ENCODE results near the gene PSEN1.
"Not testable (repeated sequence)": the region's sequence is repeated elsewhere in the genome, so short reads cannot be mapped to it uniquely, and the experiment has no call there.

PSEN1 gene

DNA sequence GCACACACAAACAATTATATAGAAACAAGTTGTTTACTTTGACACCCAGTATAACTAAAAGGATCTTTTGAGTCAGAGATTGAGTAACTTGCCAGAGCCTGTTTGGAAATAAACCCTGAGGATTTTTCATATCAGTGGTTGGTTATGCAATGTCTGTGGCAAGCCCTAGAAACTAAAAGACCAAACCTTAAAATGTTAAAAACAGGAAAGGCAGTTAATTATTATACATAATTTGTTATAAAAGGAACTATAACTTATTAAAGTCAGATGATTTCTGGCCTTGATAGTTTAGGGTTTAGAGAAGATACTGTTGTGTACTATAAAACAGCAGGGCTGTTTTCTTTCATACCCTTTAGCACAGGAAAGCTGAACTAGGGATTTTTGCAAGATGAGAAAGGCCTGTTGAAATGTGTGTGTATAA is 44.1 kb downstream of the PSEN1 start:
- no peaks in the 10 kb centered on the region for H3K36me3 ChIP-seq (ENCODE audit: control insufficient read depth, insufficient read depth, low read length)
- H3K4me3 ChIP-seq (ENCODE audit: low read length) = no peak overlapping the region
- H3K27me3 ChIP-seq (ENCODE audit: control insufficient read depth, insufficient read depth, low read length) = no peaks in the 10 kb centered on the region
- no peak overlapping the region for H3K27ac ChIP-seq (ENCODE audit: low read length)
- DNase-seq (ENCODE audit: low read depth, low spot score) = no peak
- no peaks in the 10 kb centered on the region for H3K4me1 ChIP-seq (ENCODE audit: control insufficient read depth, insufficient read depth, low read length)
- H3K9me3 ChIP-seq (ENCODE audit: control insufficient read depth, insufficient read depth, low read length) = no peaks in the 10 kb centered on the region

DNA sequence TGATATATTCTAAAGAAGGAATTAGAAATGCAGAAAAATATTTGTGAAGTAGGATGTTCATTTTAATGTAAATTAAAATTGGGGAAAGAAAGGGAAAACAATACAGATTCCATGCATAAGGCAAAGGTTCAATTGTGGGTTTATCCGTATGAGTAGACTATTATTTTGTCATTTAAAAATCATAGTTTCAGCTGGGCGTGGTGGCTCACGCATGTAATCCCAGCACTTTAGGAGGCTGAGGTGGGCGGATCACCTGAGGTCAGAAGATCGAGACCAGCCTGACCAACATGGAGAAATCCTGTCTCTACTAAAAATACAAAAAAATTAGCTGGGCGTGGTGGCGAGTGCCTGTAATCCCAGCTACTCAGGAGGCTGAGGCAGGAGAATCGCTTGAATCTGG is 44.7 kb downstream of the PSEN1 start:
- not testable (repeated sequence) for H3K27ac ChIP-seq (ENCODE audit: low read length); H3K4me3 ChIP-seq (ENCODE audit: low read length); DNase-seq (ENCODE audit: low read depth, low spot score); H3K4me1 ChIP-seq (ENCODE audit: control insufficient read depth, insufficient read depth, low read length); H3K36me3 ChIP-seq (ENCODE audit: control insufficient read depth, insufficient read depth, low read length); H3K27me3 ChIP-seq (ENCODE audit: control insufficient read depth, insufficient read depth, low read length); H3K9me3 ChIP-seq (ENCODE audit: control insufficient read depth, insufficient read depth, low read length)
- no CpG with 5 or more reads among the region's 8 CpGs for WGBS (ENCODE audit: insufficient coverage, insufficient read length)

DNA sequence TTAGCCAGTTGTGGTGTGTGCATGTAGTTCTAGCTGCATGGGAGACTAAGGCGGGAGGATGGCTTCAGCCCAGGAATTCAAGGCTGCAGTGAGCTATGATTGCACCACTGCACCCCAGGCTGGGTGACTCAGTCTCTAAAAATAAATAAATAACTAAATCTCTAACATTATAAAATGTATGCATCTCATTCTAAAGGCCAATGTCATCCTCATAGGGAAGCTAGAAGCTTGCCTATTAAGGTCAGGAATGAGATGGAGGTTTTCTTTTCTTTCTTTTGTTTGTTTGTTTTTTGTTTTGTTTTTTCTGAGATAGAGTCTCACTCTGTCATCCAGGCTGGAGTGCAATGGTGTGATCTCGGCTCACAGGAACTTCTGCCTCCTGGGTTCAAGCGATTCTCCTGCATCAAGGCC is 52.2 kb downstream of the PSEN1 start:
- Histone ChIP-seq H3K4me1 (ENCODE audit: control insufficient read depth, insufficient read depth, low read length) (no peaks in the 10 kb centered on the region), H3K4me3 (ENCODE audit: low read length) (no peak overlapping the region), H3K27me3 (ENCODE audit: control insufficient read depth, insufficient read depth, low read length) (no peaks in the 10 kb centered on the region), H3K27ac (ENCODE audit: low read length) (no peak overlapping the region), H3K9me3 (ENCODE audit: control insufficient read depth, insufficient read depth, low read length) (no peaks in the 10 kb centered on the region), H3K36me3 (ENCODE audit: control insufficient read depth, insufficient read depth, low read length) (no peaks in the 10 kb centered on the region)
- DNase-seq (ENCODE audit: low read depth, low spot score) = no peak
- WGBS (ENCODE audit: insufficient coverage, insufficient read length) = no CpG with 5 or more reads among the region's 3 CpGs

DNA sequence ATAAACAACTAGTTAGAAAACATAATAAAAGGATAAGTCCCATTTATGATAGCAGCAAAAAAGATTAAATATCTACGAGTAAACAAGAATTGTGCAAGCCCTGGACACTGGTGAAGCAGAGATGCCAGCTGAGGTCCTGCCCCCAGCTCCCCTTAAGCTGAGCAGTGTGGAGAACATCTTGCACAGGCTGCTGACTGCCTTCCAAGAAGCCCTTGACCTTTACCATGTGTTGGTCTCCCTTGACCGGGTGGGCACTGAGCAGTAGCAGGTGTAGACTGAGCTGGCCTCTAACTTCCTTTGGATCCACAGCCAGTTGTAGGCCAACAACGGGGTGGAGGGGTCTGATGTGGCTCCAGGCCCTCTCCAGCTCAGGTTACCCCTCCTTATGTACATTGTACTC is 53.3 kb downstream of the PSEN1 start:
- DNase-seq (ENCODE audit: low read depth, low spot score) = no peak
- no peaks in the 10 kb centered on the region for H3K27me3 ChIP-seq (ENCODE audit: control insufficient read depth, insufficient read depth, low read length)
- no peaks in the 10 kb centered on the region; the same call in 1 of the 2 replicates for H3K36me3 ChIP-seq (ENCODE audit: control insufficient read depth, insufficient read depth, low read length)
- no peaks in the 10 kb centered on the region for H3K4me1 ChIP-seq (ENCODE audit: control insufficient read depth, insufficient read depth, low read length)
- no peaks in the 10 kb centered on the region for H3K9me3 ChIP-seq (ENCODE audit: control insufficient read depth, insufficient read depth, low read length)
- H3K4me3 ChIP-seq (ENCODE audit: low read length) = no peak overlapping the region
- H3K27ac ChIP-seq (ENCODE audit: low read length) = no peak overlapping the region
- no CpG with 5 or more reads among the region's 3 CpGs for WGBS (ENCODE audit: insufficient coverage, insufficient read length)

DNA sequence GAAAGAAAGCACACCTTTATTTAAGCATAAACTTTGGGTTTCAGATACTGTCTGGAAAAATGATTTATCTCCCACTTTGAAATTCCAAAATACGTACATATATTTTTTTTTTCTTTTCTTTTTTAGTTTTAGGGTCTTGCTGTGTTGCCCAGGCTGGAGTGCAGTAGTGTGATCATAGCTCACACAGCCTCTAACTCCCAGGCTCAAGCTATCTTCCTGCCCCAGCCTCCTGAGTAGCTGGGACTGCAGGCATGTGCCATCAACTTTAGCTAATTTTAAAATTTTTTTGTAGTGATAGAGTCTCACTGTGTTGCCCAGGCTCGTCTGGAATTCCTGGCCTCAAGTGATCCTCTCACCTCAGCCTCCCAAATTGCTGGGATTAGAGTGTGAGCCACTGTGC is 55.1 kb downstream of the PSEN1 start:
- H3K36me3 ChIP-seq (ENCODE audit: control insufficient read depth, insufficient read depth, low read length) = no peaks in the 10 kb centered on the region; the same call in 1 of the 2 replicates
- H3K9me3 ChIP-seq (ENCODE audit: control insufficient read depth, insufficient read depth, low read length) = no peaks in the 10 kb centered on the region
- DNase-seq (ENCODE audit: low read depth, low spot score) = no peak
- WGBS (ENCODE audit: insufficient coverage, insufficient read length) = no CpG with 5 or more reads among the region's 2 CpGs
- no peak overlapping the region for H3K27ac ChIP-seq (ENCODE audit: low read length)
- no peaks in the 10 kb centered on the region for H3K4me1 ChIP-seq (ENCODE audit: control insufficient read depth, insufficient read depth, low read length)
- H3K4me3 ChIP-seq (ENCODE audit: low read length) = no peak overlapping the region
- H3K27me3 ChIP-seq (ENCODE audit: control insufficient read depth, insufficient read depth, low read length) = no peaks in the 10 kb centered on the region

DNA sequence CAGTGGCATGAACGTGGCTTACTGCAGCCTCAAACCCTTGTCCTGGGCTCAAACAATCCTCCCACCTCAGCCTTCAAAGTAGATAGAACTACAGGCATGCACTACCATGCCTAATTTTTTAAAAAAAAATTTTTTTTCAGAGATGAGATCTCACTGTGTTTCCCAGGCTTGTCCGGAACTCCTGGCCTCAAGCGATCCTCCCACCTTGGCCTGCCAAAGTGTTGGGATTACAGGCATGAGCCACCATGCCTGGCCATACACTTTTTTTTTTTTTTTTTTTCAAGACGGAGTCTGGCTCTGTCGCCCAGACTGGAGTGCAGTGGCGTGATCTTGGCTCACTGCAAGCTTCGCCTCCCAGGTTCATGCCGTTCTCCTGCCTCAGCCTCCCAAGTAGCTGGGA is 58.0 kb downstream of the PSEN1 start:
- DNase-seq (ENCODE audit: low read depth, low spot score); H3K27me3 ChIP-seq (ENCODE audit: control insufficient read depth, insufficient read depth, low read length); H3K27ac ChIP-seq (ENCODE audit: low read length); H3K36me3 ChIP-seq (ENCODE audit: control insufficient read depth, insufficient read depth, low read length); H3K4me1 ChIP-seq (ENCODE audit: control insufficient read depth, insufficient read depth, low read length); H3K9me3 ChIP-seq (ENCODE audit: control insufficient read depth, insufficient read depth, low read length); H3K4me3 ChIP-seq (ENCODE audit: low read length): not testable (repeated sequence)
- WGBS (ENCODE audit: insufficient coverage, insufficient read length) = no CpG with 5 or more reads among the region's 8 CpGs

DNA sequence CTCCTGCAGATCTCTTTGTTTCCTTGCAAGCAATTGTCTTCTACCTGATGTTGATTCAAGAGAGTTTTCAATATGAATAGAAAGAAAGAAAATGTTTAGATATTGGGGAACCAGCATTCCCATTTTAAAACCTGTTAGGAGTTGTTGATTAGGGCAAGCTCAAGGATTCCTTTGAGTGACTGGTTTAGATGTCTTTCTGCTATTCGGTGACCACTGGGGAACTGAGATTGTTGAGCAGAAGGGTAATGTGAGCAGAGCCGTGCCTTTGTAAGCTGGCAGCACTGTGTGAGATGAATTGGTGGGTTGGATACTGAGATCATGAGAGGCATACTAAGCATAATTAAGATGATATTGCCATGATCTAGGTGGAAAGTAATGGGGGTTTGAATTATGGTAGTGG is 61.9 kb downstream of the PSEN1 start:
- Histone ChIP-seq H3K4me1 (ENCODE audit: control insufficient read depth, insufficient read depth, low read length) (peaks cover 5% of the 10 kb centered on the region), H3K9me3 (ENCODE audit: control insufficient read depth, insufficient read depth, low read length) (no peaks in the 10 kb centered on the region), H3K4me3 (ENCODE audit: low read length) (no peak overlapping the region), H3K36me3 (ENCODE audit: control insufficient read depth, insufficient read depth, low read length) (no peaks in the 10 kb centered on the region; the same call in 1 of the 2 replicates), H3K27ac (ENCODE audit: low read length) (no peak overlapping the region), H3K27me3 (ENCODE audit: control insufficient read depth, insufficient read depth, low read length) (no peaks in the 10 kb centered on the region)
- no peak for DNase-seq (ENCODE audit: low read depth, low spot score)
- no CpG with 5 or more reads among the region's 2 CpGs for WGBS (ENCODE audit: insufficient coverage, insufficient read length)

DNA sequence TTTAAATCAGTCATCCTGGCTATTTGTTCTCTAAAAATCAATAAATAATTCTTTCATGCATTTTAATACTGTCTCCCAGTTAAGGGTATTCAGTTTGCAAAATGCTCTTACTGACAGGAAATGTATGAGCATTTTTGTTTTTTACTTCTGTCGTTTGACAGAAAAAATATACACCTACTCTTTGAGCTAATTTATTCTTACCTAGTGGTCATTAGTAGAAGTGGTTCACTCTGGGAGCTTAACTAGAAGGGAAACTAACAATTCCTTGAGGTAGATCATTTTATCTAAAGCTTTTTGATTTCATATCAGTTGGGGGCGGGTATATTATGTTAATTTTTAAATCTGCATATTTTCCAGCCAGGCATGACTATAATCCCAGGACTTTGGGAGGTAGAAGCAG is 67.2 kb downstream of the PSEN1 start:
- H3K27ac ChIP-seq (ENCODE audit: low read length) = no peak overlapping the region
- H3K9me3 ChIP-seq (ENCODE audit: control insufficient read depth, insufficient read depth, low read length) = no peaks in the 10 kb centered on the region; the same call in 1 of the 2 replicates
- no peak for DNase-seq (ENCODE audit: low read depth, low spot score)
- H3K4me1 ChIP-seq (ENCODE audit: control insufficient read depth, insufficient read depth, low read length) = peaks cover 3% of the 10 kb centered on the region
- WGBS (ENCODE audit: insufficient coverage, insufficient read length) = no CpG with 5 or more reads among the region's 2 CpGs
- H3K4me3 ChIP-seq (ENCODE audit: low read length) = no peak overlapping the region
- H3K36me3 ChIP-seq (ENCODE audit: control insufficient read depth, insufficient read depth, low read length) = peaks cover 7% of the 10 kb centered on the region; the same call in 1 of the 2 replicates
- no peaks in the 10 kb centered on the region for H3K27me3 ChIP-seq (ENCODE audit: control insufficient read depth, insufficient read depth, low read length)

DNA sequence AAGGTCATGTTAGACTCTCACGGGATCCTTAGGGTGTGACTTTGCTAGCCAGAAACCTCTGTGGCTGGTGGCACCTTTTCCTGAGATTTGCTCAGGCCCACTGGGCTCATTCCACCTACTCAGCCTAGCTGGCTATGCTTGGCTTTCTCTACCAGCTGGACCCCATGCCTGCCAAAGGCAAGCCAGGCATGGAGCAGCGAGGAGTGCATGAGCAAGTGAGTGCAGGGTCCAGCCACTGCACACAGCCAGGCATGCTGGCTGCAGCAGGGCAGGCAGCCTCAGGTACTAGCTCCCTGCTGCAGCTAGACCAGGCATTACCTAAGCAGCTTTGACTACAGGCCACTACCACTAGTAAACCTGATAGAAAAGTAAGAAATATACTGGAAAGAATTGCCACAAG is 71.3 kb downstream of the PSEN1 start:
- no peaks in the 10 kb centered on the region for H3K27me3 ChIP-seq (ENCODE audit: control insufficient read depth, insufficient read depth, low read length)
- H3K27ac ChIP-seq (ENCODE audit: low read length) = no peak overlapping the region
- no peaks in the 10 kb centered on the region; the same call in 1 of the 2 replicates for H3K9me3 ChIP-seq (ENCODE audit: control insufficient read depth, insufficient read depth, low read length)
- no CpG with 5 or more reads among the region's 2 CpGs for WGBS (ENCODE audit: insufficient coverage, insufficient read length)
- no peak for DNase-seq (ENCODE audit: low read depth, low spot score)
- H3K36me3 ChIP-seq (ENCODE audit: control insufficient read depth, insufficient read depth, low read length) = peaks cover 11% of the 10 kb centered on the region
- no peaks in the 10 kb centered on the region for H3K4me1 ChIP-seq (ENCODE audit: control insufficient read depth, insufficient read depth, low read length)
- no peak overlapping the region for H3K4me3 ChIP-seq (ENCODE audit: low read length)

DNA sequence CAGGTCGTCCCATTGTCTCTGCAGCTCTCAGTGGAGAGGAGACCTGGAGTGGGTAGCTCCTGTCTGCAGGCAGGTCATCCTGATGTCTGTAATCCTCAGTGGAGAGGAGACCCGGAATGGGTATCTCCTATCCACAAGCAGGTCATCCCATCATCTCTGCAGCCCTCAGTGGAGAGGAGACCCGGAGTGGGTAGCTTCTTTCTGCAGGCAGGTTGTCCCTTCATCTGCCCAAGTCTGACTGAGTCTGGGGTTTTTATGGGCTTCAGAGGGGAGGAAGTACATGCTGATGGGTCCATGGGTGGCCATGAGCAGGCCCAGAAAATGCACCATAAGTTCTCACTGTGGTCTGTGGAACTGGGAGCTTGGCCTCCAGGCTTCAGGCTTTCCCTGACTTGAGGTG is 72.1 kb downstream of the PSEN1 start:
- no peaks in the 10 kb centered on the region for H3K4me1 ChIP-seq (ENCODE audit: control insufficient read depth, insufficient read depth, low read length)
- H3K27me3 ChIP-seq (ENCODE audit: control insufficient read depth, insufficient read depth, low read length) = no peaks in the 10 kb centered on the region
- peaks cover 14% of the 10 kb centered on the region for H3K36me3 ChIP-seq (ENCODE audit: control insufficient read depth, insufficient read depth, low read length)
- H3K9me3 ChIP-seq (ENCODE audit: control insufficient read depth, insufficient read depth, low read length) = no peaks in the 10 kb centered on the region; the same call in 1 of the 2 replicates
- no peak overlapping the region for H3K27ac ChIP-seq (ENCODE audit: low read length)
- no CpG with 5 or more reads among the region's 3 CpGs for WGBS (ENCODE audit: insufficient coverage, insufficient read length)
- no peak for DNase-seq (ENCODE audit: low read depth, low spot score)
- H3K4me3 ChIP-seq (ENCODE audit: low read length) = no peak overlapping the region

DNA sequence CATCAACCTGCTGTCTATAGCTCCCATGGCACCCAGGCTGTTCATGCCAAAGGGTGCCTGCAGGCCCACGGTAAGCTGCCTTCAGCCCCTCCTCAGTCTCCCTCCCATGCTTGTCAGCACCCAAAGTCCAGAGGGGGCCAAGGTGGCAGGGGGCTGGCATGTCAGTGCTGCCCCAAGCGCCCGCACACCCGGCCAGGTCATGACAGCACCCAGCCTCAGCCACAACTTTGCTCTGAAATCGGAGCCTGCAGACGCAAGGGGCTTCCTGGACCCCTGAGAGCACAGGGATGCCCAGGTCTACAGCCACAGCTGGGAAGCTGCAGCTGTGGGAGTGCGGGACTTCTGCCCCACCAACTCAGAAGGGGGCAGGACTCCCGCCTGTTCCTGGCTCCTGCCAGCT is 72.5 kb downstream of the PSEN1 start:
- Histone ChIP-seq H3K4me1 (ENCODE audit: control insufficient read depth, insufficient read depth, low read length) (no peaks in the 10 kb centered on the region), H3K27ac (ENCODE audit: low read length) (no peak overlapping the region), H3K27me3 (ENCODE audit: control insufficient read depth, insufficient read depth, low read length) (no peaks in the 10 kb centered on the region), H3K36me3 (ENCODE audit: control insufficient read depth, insufficient read depth, low read length) (peaks cover 14% of the 10 kb centered on the region), H3K9me3 (ENCODE audit: control insufficient read depth, insufficient read depth, low read length) (no peaks in the 10 kb centered on the region; the same call in 1 of the 2 replicates), H3K4me3 (ENCODE audit: low read length) (no peak overlapping the region)
- WGBS (ENCODE audit: insufficient coverage, insufficient read length) = no CpG with 5 or more reads among the region's 8 CpGs
- DNase-seq (ENCODE audit: low read depth, low spot score) = no peak

Data from iPS DF 6.9 (cell line).